ENCODE data around the gene PLIN1.

The PLIN1 gene

GRCh38 chr15:89679212-89679611 is at the start of gene PLIN1:
TSS of gene PLIN1 (minus strand) at chr15:89679367. CDS start at chr15:89677489, 1,878 bp downstream.
- H3K9me3 ChIP-seq (ENCODE audit: control insufficient read depth, insufficient read depth, low read length): no peaks in the 10 kb centered on the region
- no peaks in the 10 kb centered on the region for H3K27me3 ChIP-seq (ENCODE audit: control insufficient read depth, insufficient read depth, low read length)
- no peaks in the 10 kb centered on the region for H3K36me3 ChIP-seq (ENCODE audit: control insufficient read depth, insufficient read depth, low read length)
- no peaks in the 10 kb centered on the region for H3K4me1 ChIP-seq (ENCODE audit: control insufficient read depth, insufficient read depth, low read length)
- H3K4me3 ChIP-seq (ENCODE audit: low read depth, low read length): no peak within 1 kb of the TSS
- no peak within 1 kb of the TSS for H3K27ac ChIP-seq (ENCODE audit: low read depth, low read length)
- no peak within 1 kb of the TSS for H3K9ac ChIP-seq (ENCODE audit: low read depth, low read length)

GRCh38 chr15:89728254-89728653 is 49.1 kb upstream of the PLIN1 start:
- Histone ChIP-seq H3K9me3 (ENCODE audit: control insufficient read depth, insufficient read depth, low read length) (peaks cover 5% of the 10 kb centered on the region; the same call in 1 of the 2 replicates), H3K27me3 (ENCODE audit: control insufficient read depth, insufficient read depth, low read length) (no peaks in the 10 kb centered on the region), H3K4me3 (ENCODE audit: low read depth, low read length) (no peak overlapping the region), H3K9ac (ENCODE audit: low read depth, low read length) (no peak overlapping the region), H3K27ac (ENCODE audit: low read depth, low read length) (no peak overlapping the region), H3K4me1 (ENCODE audit: control insufficient read depth, insufficient read depth, low read length) (no peaks in the 10 kb centered on the region), H3K36me3 (ENCODE audit: control insufficient read depth, insufficient read depth, low read length) (no peaks in the 10 kb centered on the region)

DNA sequence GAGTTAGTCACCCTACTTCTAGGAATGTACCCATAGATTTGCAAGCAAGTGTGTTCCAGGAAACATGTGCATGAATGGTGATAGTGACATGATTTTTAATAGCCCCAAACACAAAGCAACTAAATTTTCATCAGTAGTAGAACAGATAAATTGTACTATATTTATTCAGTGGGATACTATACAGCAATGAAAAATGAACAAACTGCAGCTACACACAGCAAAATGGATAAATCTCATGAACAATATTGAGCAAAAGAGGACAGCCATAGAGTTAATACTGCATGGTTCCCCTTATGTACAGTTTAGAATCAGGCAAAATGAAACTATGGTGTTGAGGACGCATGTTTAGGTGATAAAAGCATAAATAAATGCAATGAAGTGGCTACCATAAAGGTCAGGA is 45.9 kb upstream of the PLIN1 start:
- no peak overlapping the region for H3K27ac ChIP-seq (ENCODE audit: low read depth, low read length)
- no peak overlapping the region for H3K9ac ChIP-seq (ENCODE audit: low read depth, low read length)
- no peaks in the 10 kb centered on the region for H3K4me1 ChIP-seq (ENCODE audit: control insufficient read depth, insufficient read depth, low read length)
- H3K4me3 ChIP-seq (ENCODE audit: low read depth, low read length): no peak overlapping the region
- no peaks in the 10 kb centered on the region for H3K27me3 ChIP-seq (ENCODE audit: control insufficient read depth, insufficient read depth, low read length)
- peaks cover 5% of the 10 kb centered on the region; the same call in 1 of the 2 replicates for H3K9me3 ChIP-seq (ENCODE audit: control insufficient read depth, insufficient read depth, low read length)
- no peaks in the 10 kb centered on the region for H3K36me3 ChIP-seq (ENCODE audit: control insufficient read depth, insufficient read depth, low read length)

- Histone ChIP-seq H3K27me3 (ENCODE audit: control insufficient read depth, insufficient read depth, low read length) (no peaks in the 10 kb centered on the region), H3K4me3 (ENCODE audit: low read depth, low read length) (no peak overlapping the region), H3K4me1 (ENCODE audit: control insufficient read depth, insufficient read depth, low read length) (no peaks in the 10 kb centered on the region), H3K9me3 (ENCODE audit: control insufficient read depth, insufficient read depth, low read length) (peaks cover 5% of the 10 kb centered on the region; the same call in 1 of the 2 replicates), H3K9ac (ENCODE audit: low read depth, low read length) (no peak overlapping the region), H3K27ac (ENCODE audit: low read depth, low read length) (no peak overlapping the region), H3K36me3 (ENCODE audit: control insufficient read depth, insufficient read depth, low read length) (no peaks in the 10 kb centered on the region)
Observed at GRCh38 chr15:89724621-89725020, 45.5 kb upstream of the PLIN1 start.

DNA sequence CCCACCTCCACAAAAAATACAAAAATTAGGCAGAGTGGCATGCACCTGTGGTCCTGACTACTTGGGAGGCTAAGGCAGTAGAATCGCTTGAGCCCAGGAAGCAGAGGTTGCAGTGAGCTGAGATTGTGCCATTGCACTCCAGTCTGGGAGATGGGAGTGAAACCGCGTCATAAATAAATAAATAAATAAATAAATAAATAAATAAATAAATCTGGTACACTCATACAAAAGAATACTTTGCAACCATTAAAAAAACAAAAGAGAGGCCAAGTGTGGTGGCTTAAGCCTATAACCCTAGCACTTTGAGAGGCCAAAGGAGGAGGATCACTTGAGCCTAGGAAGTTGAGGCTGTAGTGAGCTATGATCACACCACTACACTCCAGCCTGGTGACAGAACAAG is 43.9 kb upstream of the PLIN1 start:
- H3K27me3 ChIP-seq (ENCODE audit: control insufficient read depth, insufficient read depth, low read length): no peaks in the 10 kb centered on the region
- no peak overlapping the region for H3K9ac ChIP-seq (ENCODE audit: low read depth, low read length)
- peaks cover 5% of the 10 kb centered on the region; the same call in 1 of the 2 replicates for H3K9me3 ChIP-seq (ENCODE audit: control insufficient read depth, insufficient read depth, low read length)
- no peak overlapping the region for H3K27ac ChIP-seq (ENCODE audit: low read depth, low read length)
- no peaks in the 10 kb centered on the region for H3K4me1 ChIP-seq (ENCODE audit: control insufficient read depth, insufficient read depth, low read length)
- H3K36me3 ChIP-seq (ENCODE audit: control insufficient read depth, insufficient read depth, low read length): no peaks in the 10 kb centered on the region
- H3K4me3 ChIP-seq (ENCODE audit: low read depth, low read length): no peak overlapping the region

- Histone ChIP-seq H3K4me3 (ENCODE audit: low read depth, low read length) (no peak overlapping the region), H3K27ac (ENCODE audit: low read depth, low read length) (no peak overlapping the region), H3K27me3 (ENCODE audit: control insufficient read depth, insufficient read depth, low read length) (no peaks in the 10 kb centered on the region), H3K9ac (ENCODE audit: low read depth, low read length) (no peak overlapping the region), H3K4me1 (ENCODE audit: control insufficient read depth, insufficient read depth, low read length) (no peaks in the 10 kb centered on the region), H3K9me3 (ENCODE audit: control insufficient read depth, insufficient read depth, low read length) (no peaks in the 10 kb centered on the region), H3K36me3 (ENCODE audit: control insufficient read depth, insufficient read depth, low read length) (no peaks in the 10 kb centered on the region)
Observed at GRCh38 chr15:89714775-89715174, 35.6 kb upstream of the PLIN1 start.

GRCh38 chr15:89707577-89707976 is 28.4 kb upstream of the PLIN1 start:
- no peak overlapping the region for H3K9ac ChIP-seq (ENCODE audit: low read depth, low read length)
- H3K4me1 ChIP-seq (ENCODE audit: control insufficient read depth, insufficient read depth, low read length): no peaks in the 10 kb centered on the region
- H3K9me3 ChIP-seq (ENCODE audit: control insufficient read depth, insufficient read depth, low read length): no peaks in the 10 kb centered on the region
- no peak overlapping the region for H3K27ac ChIP-seq (ENCODE audit: low read depth, low read length)
- H3K36me3 ChIP-seq (ENCODE audit: control insufficient read depth, insufficient read depth, low read length): no peaks in the 10 kb centered on the region
- H3K4me3 ChIP-seq (ENCODE audit: low read depth, low read length): no peak overlapping the region
- H3K27me3 ChIP-seq (ENCODE audit: control insufficient read depth, insufficient read depth, low read length): no peaks in the 10 kb centered on the region; the same call in 1 of the 2 replicates

- H3K27ac ChIP-seq (ENCODE audit: low read depth, low read length): no peak overlapping the region
- no peaks in the 10 kb centered on the region for H3K4me1 ChIP-seq (ENCODE audit: control insufficient read depth, insufficient read depth, low read length)
- H3K9ac ChIP-seq (ENCODE audit: low read depth, low read length): no peak overlapping the region
- H3K36me3 ChIP-seq (ENCODE audit: control insufficient read depth, insufficient read depth, low read length): no peaks in the 10 kb centered on the region
- H3K4me3 ChIP-seq (ENCODE audit: low read depth, low read length): no peak overlapping the region
- no peaks in the 10 kb centered on the region; the same call in 1 of the 2 replicates for H3K27me3 ChIP-seq (ENCODE audit: control insufficient read depth, insufficient read depth, low read length)
- H3K9me3 ChIP-seq (ENCODE audit: control insufficient read depth, insufficient read depth, low read length): no peaks in the 10 kb centered on the region
Observed at GRCh38 chr15:89704411-89704810, 25.2 kb upstream of the PLIN1 start.

DNA sequence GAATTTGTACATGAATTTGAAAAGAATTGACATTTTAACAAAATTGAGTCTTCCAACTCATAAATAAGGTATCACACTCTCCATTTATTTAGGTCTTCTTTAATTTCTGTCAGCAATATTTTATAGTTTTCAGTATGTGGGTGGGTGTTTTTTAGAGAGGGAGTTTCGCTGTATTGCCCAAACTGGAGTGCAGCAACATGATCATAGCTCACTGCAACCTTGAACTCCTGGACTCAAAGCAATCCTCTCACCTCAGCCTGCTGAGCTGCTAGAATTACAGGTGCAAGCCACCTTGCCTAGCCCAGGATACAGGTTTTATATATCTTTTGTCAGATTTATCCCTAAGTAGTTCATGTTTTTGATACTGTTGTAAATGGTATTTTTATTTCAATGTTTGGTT is 16.0 kb upstream of the PLIN1 start:
- no peaks in the 10 kb centered on the region for H3K36me3 ChIP-seq (ENCODE audit: control insufficient read depth, insufficient read depth, low read length)
- no peak overlapping the region for H3K4me3 ChIP-seq (ENCODE audit: low read depth, low read length)
- H3K4me1 ChIP-seq (ENCODE audit: control insufficient read depth, insufficient read depth, low read length): no peaks in the 10 kb centered on the region
- H3K9me3 ChIP-seq (ENCODE audit: control insufficient read depth, insufficient read depth, low read length): no peaks in the 10 kb centered on the region
- peaks cover 3% of the 10 kb centered on the region; the same call in 1 of the 2 replicates for H3K27me3 ChIP-seq (ENCODE audit: control insufficient read depth, insufficient read depth, low read length)
- H3K27ac ChIP-seq (ENCODE audit: low read depth, low read length): no peak overlapping the region
- no peak overlapping the region for H3K9ac ChIP-seq (ENCODE audit: low read depth, low read length)

DNA sequence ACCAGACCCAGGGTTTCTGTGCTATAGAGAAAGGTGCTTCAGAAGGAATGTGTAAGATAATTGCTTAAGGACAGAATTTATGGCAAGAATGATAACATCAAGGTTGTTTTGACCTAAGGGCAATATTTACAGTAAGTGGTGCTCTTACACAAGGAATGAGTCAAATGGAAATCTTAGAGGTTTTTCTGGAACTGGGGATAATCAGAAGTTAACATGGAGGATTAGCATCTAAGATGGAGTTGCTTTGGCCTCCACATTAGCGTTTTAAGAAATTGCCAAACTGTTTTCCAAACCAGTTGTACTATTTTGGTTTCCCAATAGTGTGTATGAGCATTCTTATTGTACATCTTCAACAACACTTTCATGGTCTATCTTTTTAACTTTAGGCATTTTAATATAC is 14.5 kb upstream of the PLIN1 start:
- H3K9me3 ChIP-seq (ENCODE audit: control insufficient read depth, insufficient read depth, low read length): no peaks in the 10 kb centered on the region
- H3K9ac ChIP-seq (ENCODE audit: low read depth, low read length): no peak overlapping the region
- H3K36me3 ChIP-seq (ENCODE audit: control insufficient read depth, insufficient read depth, low read length): no peaks in the 10 kb centered on the region
- no peak overlapping the region for H3K27ac ChIP-seq (ENCODE audit: low read depth, low read length)
- H3K4me3 ChIP-seq (ENCODE audit: low read depth, low read length): no peak overlapping the region
- peaks cover 3% of the 10 kb centered on the region; the same call in 1 of the 2 replicates for H3K27me3 ChIP-seq (ENCODE audit: control insufficient read depth, insufficient read depth, low read length)
- no peaks in the 10 kb centered on the region for H3K4me1 ChIP-seq (ENCODE audit: control insufficient read depth, insufficient read depth, low read length)

GRCh38 chr15:89693091-89693490 is 13.9 kb upstream of the PLIN1 start:
- Histone ChIP-seq H3K4me3 (ENCODE audit: low read depth, low read length) (no peak overlapping the region), H3K27me3 (ENCODE audit: control insufficient read depth, insufficient read depth, low read length) (peaks cover 3% of the 10 kb centered on the region; the same call in 1 of the 2 replicates), H3K4me1 (ENCODE audit: control insufficient read depth, insufficient read depth, low read length) (no peaks in the 10 kb centered on the region), H3K9me3 (ENCODE audit: control insufficient read depth, insufficient read depth, low read length) (no peaks in the 10 kb centered on the region), H3K9ac (ENCODE audit: low read depth, low read length) (no peak overlapping the region), H3K36me3 (ENCODE audit: control insufficient read depth, insufficient read depth, low read length) (no peaks in the 10 kb centered on the region), H3K27ac (ENCODE audit: low read depth, low read length) (no peak overlapping the region)

Data from HUES48 (cell line).